B cell (primary cell): Measurements from ENCODE around the gene MTHFSD. TPM values are rescaled to one million over a fixed set of nuclear protein-coding genes. Genes with fewer than 3 reads are reported as not detected.

ENCODE experiments used
- ATAC-seq: fragments of 200-7000 bp; cut with Tn5 transposase; one replicate; pipeline ENCODE4 v1.10.0; 2021; ENCODE audit warnings: low read depth, mild to moderate bottlenecking, moderate number of reproducible peaks, moderate library complexity
- CTCF ChIA-PET: fragments of 350-600 bp; sonication (Branson Sonifier 250); formaldehyde crosslinking; loops from one replicate; lab custom pipeline; 2021; ENCODE audit warnings: antibody characterized with exemption, inconsistent platforms; lab: Charles Lee
- POLR2A ChIA-PET: fragments of 350-600 bp; sonication (Branson Sonifier 250); formaldehyde crosslinking; loops from one replicate; lab custom pipeline; 2021; ENCODE audit warnings: antibody characterized with exemption; lab: Charles Lee
- DNase-seq: peaks from one replicate; pipeline ENCODE4 v3.0.0; 2013
- H2AFZ ChIP-seq: 2 replicates; pipeline ENCODE4 v1.6.1; 2012; ENCODE audit warnings: mild to moderate bottlenecking, low read depth, low read length; ENCODE audit not compliant: insufficient read depth, poor library complexity, severe bottlenecking
- H3K27ac ChIP-seq, 2 donors: 1 replicate in 1 of 2; 2 replicates in 1 of 2; pipeline ENCODE4 v1.5.1; 2012 to 2013; ENCODE audit warnings: low read length in 2 of 2, mild to moderate bottlenecking in 2 of 2, moderate library complexity in 1 of 2
- H3K27me3 ChIP-seq, 4 experiments: fragments of 200-600 bp in 1 of 4; sonication (generic) in 1 of 4; replicated peaks in 1 of 4; 1 replicate in 2 of 4; 2 replicates in 2 of 4; pipeline versions ENCODE4 v1.6.1 to v1.7.0; 2013 to 2016; ENCODE audit warnings: low read length in 3 of 4, mild to moderate bottlenecking in 2 of 4, mixed read lengths in 1 of 4, moderate library complexity in 1 of 4; ENCODE audit not compliant: insufficient read depth in 4 of 4, control insufficient read depth in 3 of 4; ENCODE audit errors: control extremely low read depth in 1 of 4
- H3K36me3 ChIP-seq, 2 experiments: replicated peaks in 1 of 2; 1 replicate in 1 of 2; 2 replicates in 1 of 2; pipeline versions ENCODE4 v1.6.1 to v1.7.1; 2013; ENCODE audit warnings: low read length in 1 of 2; ENCODE audit not compliant: insufficient read depth in 2 of 2, control insufficient read depth in 1 of 2; ENCODE audit errors: control extremely low read depth in 1 of 2, extremely low read depth in 1 of 2
- H3K4me1 ChIP-seq, 2 donors: fragments of 200-600 bp in 1 of 2; sonication (generic) in 1 of 2; 1 replicate in 1 of 2; 2 replicates in 1 of 2; pipeline versions ENCODE4 v1.5.1 to v1.6.1; 2013 to 2017; ENCODE audit warnings: low read length in 2 of 2; ENCODE audit not compliant: control insufficient read depth in 2 of 2, insufficient read depth in 2 of 2
- H3K4me2 ChIP-seq: replicated peaks from 2 replicates; pipeline ENCODE3; 2012; ENCODE audit warnings: mild to moderate bottlenecking, low read depth, low read length; ENCODE audit not compliant: poor library complexity, severe bottlenecking
- H3K4me3 ChIP-seq, 5 experiments: fragments of 200-600 bp in 1 of 5; sonication (generic) in 1 of 5; 1 replicate in 3 of 5; 2 replicates in 2 of 5; pipeline versions ENCODE4 v1.5.1 to v1.7.0; 2011 to 2016; ENCODE audit warnings: low read length in 4 of 5, mild to moderate bottlenecking in 4 of 5, low read depth in 2 of 5, control low read depth in 1 of 5, moderate library complexity in 1 of 5; ENCODE audit not compliant: insufficient read depth in 1 of 5; ENCODE audit errors: control extremely low read depth in 1 of 5, extremely low read depth in 1 of 5
- H3K79me2 ChIP-seq: fragments of 200-600 bp; sonication (generic); one replicate; pipeline ENCODE4 v1.6.0; 2016; ENCODE audit warnings: low read length; ENCODE audit not compliant: control insufficient read depth, insufficient read depth
- H3K9ac ChIP-seq: fragments of 200-600 bp; sonication (generic); 2 replicates; pipeline ENCODE4 v1.6.1; 2017; ENCODE audit warnings: mild to moderate bottlenecking, low read length, moderate library complexity
- H3K9me3 ChIP-seq, 3 donors: one replicate each; pipeline versions ENCODE4 v1.6.1 to v1.7.1; 2013; ENCODE audit warnings: low read length in 2 of 3; ENCODE audit not compliant: control insufficient read depth in 2 of 3, insufficient read depth in 1 of 3; ENCODE audit errors: control extremely low read depth in 1 of 3
- H4K20me1 ChIP-seq: 2 replicates; pipeline ENCODE4 v1.6.0; 2012; ENCODE audit warnings: mild to moderate bottlenecking, low read length; ENCODE audit not compliant: insufficient read depth, control insufficient read depth, poor library complexity, severe bottlenecking
- H3K27ac Mint-ChIP-seq: one replicate; pipeline ENCODE4 v1.8.0; 2021; ENCODE audit warnings: mixed read lengths
- H3K27me3 Mint-ChIP-seq: one replicate; pipeline ENCODE4 v1.8.0; 2021; ENCODE audit warnings: mixed read lengths
- H3K4me1 Mint-ChIP-seq: one replicate; pipeline ENCODE4 v1.8.0; 2021; ENCODE audit warnings: mixed read lengths
- H3K4me3 Mint-ChIP-seq: one replicate; pipeline ENCODE4 v1.8.0; 2021; ENCODE audit warnings: mixed read lengths
- H3K9me3 Mint-ChIP-seq: one replicate; pipeline ENCODE4 v1.8.0; 2022; ENCODE audit warnings: mixed read lengths; ENCODE audit not compliant: insufficient read depth
- EZH2 ChIP-seq: IDR thresholded peaks from 2 replicates; pipeline ENCODE4 v1.6.1; 2012; ENCODE audit warnings: borderline replicate concordance, low read depth, mild to moderate bottlenecking, moderate library complexity, low read length; ENCODE audit not compliant: insufficient read depth, poor library complexity, severe bottlenecking
- WGBS: methylation state at CpG from one replicate; pipeline ENCODE4 v1.1.5; 2013; ENCODE audit warnings: missing lambda C conversion rate; ENCODE audit not compliant: insufficient coverage; 5-methylcytosine and 5-hydroxymethylcytosine counted together
- intact Hi-C: fragments of 100-400 bp; cut with micrococcal nuclease; formaldehyde crosslinking; loops from one replicate; pipeline ENCODE4 v1.10.0; 2022
- polyA plus RNA-seq: library from polyadenylated mRNA; depleted of rRNA; stranded (reverse); fragments of >200 nt; gene quantifications from 2 replicates; pipeline ENCODE4 v1.2.3, GENCODE V29; 2012
- total RNA-seq, 2 donors: library from RNA; stranded (reverse); fragments of 120-200 nt in 1 of 2; gene quantifications; 1 replicate in 1 of 2; 2 replicates in 1 of 2; pipeline versions ENCODE4 v1.2.3 to v1.2.4, GENCODE V29; 2013 to 2022
- TF ChIP-seq, protein P1 (sequence below): fragments of 200-600 bp; IDR thresholded peaks from one replicate; pipeline ENCODE4 v1.8.0; 2022; ENCODE audit warnings: antibody characterized with exemption, mild to moderate bottlenecking

The MTHFSD gene
- total and polyA plus RNA-seq, 2 donors (not counting 1 experiment from before 2014, with no cell fraction given), result 21.5 to 42.0 TPM

DNA sequence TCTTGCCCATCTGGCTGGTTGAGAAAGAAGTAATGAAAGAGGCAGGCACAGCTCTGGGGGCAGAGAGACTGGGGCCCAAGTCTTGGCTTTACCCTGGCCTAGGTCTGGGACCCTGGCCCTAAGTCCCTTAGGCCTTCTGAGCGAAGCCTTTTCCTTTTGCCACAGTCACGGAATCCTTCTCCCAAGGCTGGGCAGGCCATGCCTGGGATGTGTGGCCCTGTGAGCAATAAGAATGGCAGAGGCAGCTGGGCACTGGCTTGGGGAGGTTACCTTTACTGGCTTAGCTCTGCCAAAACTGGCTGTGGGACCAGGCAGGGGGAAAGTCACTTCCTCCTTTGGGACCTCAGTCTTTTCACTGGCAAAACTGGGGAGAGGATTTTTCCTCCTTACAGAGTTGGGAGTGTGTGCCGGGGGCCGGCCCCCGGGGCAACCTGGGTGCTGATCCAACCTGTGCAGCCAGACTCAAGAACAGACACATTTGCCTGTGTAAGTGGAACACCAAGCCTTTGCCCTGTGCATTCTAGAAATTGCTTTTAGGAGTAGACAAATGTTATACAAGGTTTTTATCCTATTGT, 31.8 kb downstream of the MTHFSD start:
- H3K79me2 ChIP-seq, result no peaks in the 10 kb centered on the region
- H3K4me1 ChIP-seq, result peaks cover 7 to 10% of the 10 kb centered on the region in 2 donors
- no peak for TF ChIP-seq EZH2
- TF ChIP-seq, protein P1, sequence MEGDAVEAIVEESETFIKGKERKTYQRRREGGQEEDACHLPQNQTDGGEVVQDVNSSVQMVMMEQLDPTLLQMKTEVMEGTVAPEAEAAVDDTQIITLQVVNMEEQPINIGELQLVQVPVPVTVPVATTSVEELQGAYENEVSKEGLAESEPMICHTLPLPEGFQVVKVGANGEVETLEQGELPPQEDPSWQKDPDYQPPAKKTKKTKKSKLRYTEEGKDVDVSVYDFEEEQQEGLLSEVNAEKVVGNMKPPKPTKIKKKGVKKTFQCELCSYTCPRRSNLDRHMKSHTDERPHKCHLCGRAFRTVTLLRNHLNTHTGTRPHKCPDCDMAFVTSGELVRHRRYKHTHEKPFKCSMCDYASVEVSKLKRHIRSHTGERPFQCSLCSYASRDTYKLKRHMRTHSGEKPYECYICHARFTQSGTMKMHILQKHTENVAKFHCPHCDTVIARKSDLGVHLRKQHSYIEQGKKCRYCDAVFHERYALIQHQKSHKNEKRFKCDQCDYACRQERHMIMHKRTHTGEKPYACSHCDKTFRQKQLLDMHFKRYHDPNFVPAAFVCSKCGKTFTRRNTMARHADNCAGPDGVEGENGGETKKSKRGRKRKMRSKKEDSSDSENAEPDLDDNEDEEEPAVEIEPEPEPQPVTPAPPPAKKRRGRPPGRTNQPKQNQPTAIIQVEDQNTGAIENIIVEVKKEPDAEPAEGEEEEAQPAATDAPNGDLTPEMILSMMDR, result no peak
- Mint-ChIP-seq H3K27me3 (peaks cover 27% of the 10 kb centered on the region), H3K4me3 (no peak overlapping the region), H3K4me1 (peaks cover 8% of the 10 kb centered on the region), H3K27ac (no peak overlapping the region), H3K9me3 (no peaks in the 10 kb centered on the region)
- ChIA-PET CTCF (no interaction called here), POLR2A (no interaction called here)
- H4K20me1 ChIP-seq, result no peaks in the 10 kb centered on the region
- H2AFZ ChIP-seq, result no peak overlapping the region
- peaks cover 0 to 3% (median 0%) of the 10 kb centered on the region in 3 donors for H3K9me3 ChIP-seq
- H3K36me3 ChIP-seq, result no peaks in the 10 kb centered on the region
- ATAC-seq (no peak), DNase-seq (no peak)
- no peak overlapping the region for H3K4me2 ChIP-seq
- no peak overlapping the region for H3K9ac ChIP-seq
- intact Hi-C loops, result loop anchor here (5.0 kb wide), 1 partner anchor 181 kb away; no protein-coding TSS in a partner anchor
- H3K27me3 ChIP-seq, result peaks cover 0 to 40% (median 15%) of the 10 kb centered on the region in 4 experiments
- H3K27ac ChIP-seq, result no peak overlapping the region
- WGBS, result 78% methylated on average over 5 of the region's 5 CpGs
- no peak overlapping the region for H3K4me3 ChIP-seq

- Histone ChIP-seq H3K36me3 (no peaks in the 10 kb centered on the region), H3K27me3 (peaks cover 0 to 46% (median 19%) of the 10 kb centered on the region in 4 experiments), H3K4me1 (peaks cover 7 to 10% of the 10 kb centered on the region in 2 donors), H2AFZ (no peak overlapping the region), H3K79me2 (no peaks in the 10 kb centered on the region), H4K20me1 (no peaks in the 10 kb centered on the region), H3K9ac (no peak overlapping the region), H3K4me3 (no peak overlapping the region), H3K27ac (no peak overlapping the region), H3K4me2 (no peak overlapping the region), H3K9me3 (peaks cover 0 to 3% (median 0%) of the 10 kb centered on the region in 3 donors)
- H3K4me3 Mint-ChIP-seq, result no peak overlapping the region
- intact Hi-C loops, result loop anchor here (5.0 kb wide), 1 partner anchor 180 kb away; no protein-coding TSS in a partner anchor
- ChIA-PET CTCF (no interaction called here), POLR2A (no interaction called here)
- no peak for TF ChIP-seq EZH2
- TF ChIP-seq, protein P1, result no peak
- H3K27ac Mint-ChIP-seq, result no peak overlapping the region
- H3K4me1 Mint-ChIP-seq, result peaks cover 8% of the 10 kb centered on the region
- 86% methylated on average over 13 of the region's 16 CpGs for WGBS
- ATAC-seq, result no peak
- H3K9me3 Mint-ChIP-seq, result no peaks in the 10 kb centered on the region
- no peak for DNase-seq
- peaks cover 33% of the 10 kb centered on the region for H3K27me3 Mint-ChIP-seq
These were observed 32.4 kb downstream of the MTHFSD start for GRCh38 chr16:86522634-86523033.
